ENCODE measurements around the gene SNX1. TPM values are rescaled to one million over a fixed set of nuclear protein-coding genes. Genes with fewer than 3 reads are reported as not detected.
A peak's percentile ranks its signal among the peaks of the same experiment; 100 is the strongest.

Gene SNX1
- total RNA-seq, 1 experiment from 2014 or later: 46.6 TPM

- Histone ChIP-seq H3K9me3 (replicated peaks) (no peaks in the 10 kb centered on the region), H3K4me1 (peaks cover 3% of the 10 kb centered on the region; the same call in 1 of the 2 replicates), H3K27ac (no peak overlapping the region), H3K27me3 (no peaks in the 10 kb centered on the region), H3K4me3 (no peak overlapping the region), H3K36me3 (peaks cover 53% of the 10 kb centered on the region)
- no peak for DNase-seq
Measured at GRCh38 chr15:64155802-64156651, 60.2 kb downstream of the SNX1 start.

DNA sequence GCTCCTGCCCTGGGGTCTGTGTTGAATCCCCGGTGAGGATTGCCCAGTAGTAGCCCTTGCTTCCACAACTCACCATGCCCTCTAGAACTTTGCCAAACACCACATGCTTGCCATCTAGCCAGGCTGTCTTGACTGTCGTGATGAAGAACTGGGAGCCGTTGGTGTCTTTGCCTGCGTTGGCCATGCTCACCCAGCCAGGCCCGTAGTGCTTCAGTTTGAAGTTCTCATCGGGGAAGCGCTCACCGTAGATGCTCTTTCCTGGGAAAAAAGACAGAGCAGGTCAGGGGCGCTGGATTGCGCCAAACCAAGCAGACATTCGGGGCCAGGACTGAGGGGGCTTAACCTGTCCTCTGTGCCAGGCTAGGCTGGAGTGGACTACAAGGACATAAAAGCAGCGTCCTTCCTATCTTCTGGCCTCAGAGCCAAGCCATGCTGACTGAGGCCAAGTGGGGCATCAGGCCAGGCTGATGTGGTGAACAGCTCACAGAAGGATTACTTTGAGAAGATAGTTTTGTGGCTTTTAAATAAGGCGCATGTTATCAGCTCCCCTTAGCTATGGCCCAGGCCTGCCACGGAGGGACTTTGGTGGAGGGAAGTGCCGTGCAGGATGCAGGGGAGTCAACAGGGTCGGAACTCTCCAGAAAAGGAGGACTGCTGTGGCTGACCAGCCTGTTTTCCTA is 61.0 kb downstream of the SNX1 start:
- no peak overlapping the region for H3K27ac ChIP-seq
- H3K4me1 ChIP-seq: peaks cover 3% of the 10 kb centered on the region; the same call in 1 of the 2 replicates
- H3K9me3 ChIP-seq (replicated peaks): no peaks in the 10 kb centered on the region
- no peaks in the 10 kb centered on the region for H3K27me3 ChIP-seq
- peaks cover 60% of the 10 kb centered on the region for H3K36me3 ChIP-seq
- DNase-seq: no peak
- H3K4me3 ChIP-seq: no peak overlapping the region

- DNase-seq: no peak
- Histone ChIP-seq H3K9me3 (replicated peaks) (no peaks in the 10 kb centered on the region), H3K27me3 (no peaks in the 10 kb centered on the region), H3K4me3 (no peak overlapping the region), H3K27ac (no peak overlapping the region), H3K36me3 (peaks cover 60% of the 10 kb centered on the region), H3K4me1 (peaks cover 3% of the 10 kb centered on the region; the same call in 1 of the 2 replicates)
Measured at GRCh38 chr15:64157599-64158125, 61.9 kb downstream of the SNX1 start.

DNA sequence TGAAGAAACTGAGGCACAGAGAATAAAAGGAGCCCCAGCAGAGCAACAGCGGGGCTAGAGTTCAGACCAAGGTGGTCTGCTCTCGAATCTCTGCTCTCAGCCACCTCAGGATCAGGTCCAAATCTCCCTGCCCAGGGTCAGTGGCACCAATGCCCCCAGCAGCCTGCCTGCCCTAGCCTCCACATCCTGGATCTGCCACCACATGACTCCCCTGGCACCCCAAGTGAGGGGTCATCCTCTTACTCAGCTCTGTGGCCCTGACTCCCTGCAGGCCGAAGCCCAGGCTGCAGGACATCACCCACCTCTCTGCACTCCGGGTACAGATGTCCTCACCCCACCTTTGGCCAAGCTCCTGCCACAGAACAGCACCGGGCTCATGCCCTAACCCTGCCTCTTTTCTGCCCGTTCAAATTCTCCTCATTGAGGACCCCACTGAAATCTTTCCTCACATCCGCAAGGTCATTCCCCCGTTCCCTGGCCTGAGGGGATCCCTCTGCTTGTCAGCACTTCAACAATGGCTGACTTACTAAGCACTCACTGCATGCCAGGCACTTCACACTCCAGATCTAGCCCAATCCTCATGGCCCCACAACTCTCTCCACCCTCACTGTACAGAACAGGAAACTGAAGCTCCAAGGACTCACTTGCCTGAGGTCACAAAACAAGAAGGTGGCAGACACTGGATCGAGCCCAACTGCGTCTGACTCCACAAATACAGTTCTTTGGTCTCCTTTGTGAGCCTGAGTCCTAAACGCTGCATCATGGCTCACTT is 62.8 kb downstream of the SNX1 start:
- no peaks in the 10 kb centered on the region for H3K27me3 ChIP-seq
- peaks cover 60% of the 10 kb centered on the region for H3K36me3 ChIP-seq
- peaks cover 3% of the 10 kb centered on the region; the same call in 1 of the 2 replicates for H3K4me1 ChIP-seq
- H3K27ac ChIP-seq: no peak overlapping the region
- H3K9me3 ChIP-seq (replicated peaks): no peaks in the 10 kb centered on the region
- no peak for DNase-seq
- H3K4me3 ChIP-seq: no peak overlapping the region

- peak overlapping the region; percentile 87 for H3K4me3 ChIP-seq
- peak overlapping the region; percentile 63 for H3K27ac ChIP-seq
- H3K27me3 ChIP-seq: no peaks in the 10 kb centered on the region
- peaks cover 49% of the 10 kb centered on the region for H3K36me3 ChIP-seq
- peaks cover 5% of the 10 kb centered on the region; the same call in 1 of the 2 replicates for H3K4me1 ChIP-seq
- H3K9me3 ChIP-seq (replicated peaks): no peaks in the 10 kb centered on the region
- DNase-seq: no peak
Measured at GRCh38 chr15:64161688-64162477, 66.1 kb downstream of the SNX1 start.

- peaks cover 5% of the 10 kb centered on the region; the same call in 1 of the 2 replicates for H3K4me1 ChIP-seq
- no peaks in the 10 kb centered on the region for H3K27me3 ChIP-seq
- H3K27ac ChIP-seq: peak overlapping the region; percentile 63
- H3K36me3 ChIP-seq: peaks cover 43% of the 10 kb centered on the region
- H3K4me3 ChIP-seq: peak overlapping the region; percentile 87
- no peak for DNase-seq
- H3K9me3 ChIP-seq (replicated peaks): no peaks in the 10 kb centered on the region
Measured at GRCh38 chr15:64162478-64162868, 66.7 kb downstream of the SNX1 start.

DNA sequence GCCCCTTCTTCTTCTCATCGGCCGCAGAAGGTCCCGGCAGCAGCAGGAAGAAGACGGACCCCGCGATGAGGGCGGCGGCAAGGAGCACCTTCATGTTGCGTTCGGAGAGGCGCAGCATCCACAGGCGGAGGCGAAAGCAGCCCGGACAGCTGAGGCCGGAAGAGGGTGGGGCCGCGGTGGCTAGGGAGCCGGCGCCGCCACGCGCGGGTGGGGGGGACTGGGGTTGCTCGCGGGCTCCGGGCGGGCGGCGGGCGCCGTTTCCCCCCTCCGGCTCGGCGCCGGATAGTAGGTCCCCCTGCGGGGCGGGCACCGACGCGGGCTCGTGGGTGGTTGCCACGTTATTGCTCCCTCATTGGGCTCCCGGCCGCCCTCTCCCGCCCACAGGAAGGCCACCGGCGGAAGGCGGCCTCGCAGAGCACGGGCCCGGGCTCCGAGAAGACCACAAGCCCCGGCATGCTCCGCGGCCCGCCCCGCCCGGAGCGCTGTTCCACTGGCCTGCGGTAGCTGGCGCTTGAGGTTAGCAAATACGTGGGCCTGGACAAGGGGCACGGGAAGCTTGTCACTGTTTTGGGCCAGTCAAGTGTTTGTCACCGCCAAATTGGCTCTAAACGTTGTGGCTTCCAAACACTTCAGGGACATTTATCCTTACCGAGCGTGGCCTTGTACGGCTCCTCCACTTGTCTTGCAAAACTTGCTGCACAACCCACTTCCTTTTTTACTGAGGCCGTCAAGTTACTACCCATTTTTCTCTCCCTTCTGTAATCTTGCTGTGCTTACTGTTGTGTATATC is 67.3 kb downstream of the SNX1 start, which contains the start of gene PPIB:
Gene PPIB (minus strand): TSS at position 154 of the 790 bp plus-strand sequence. CDS start 36 bp downstream, at position 118.
- peak; percentile 97 to 98 for DNase-seq

GRCh38 chr15:64163659-64164362 is 68.0 kb downstream of the SNX1 start:
- H3K4me1 ChIP-seq: peaks cover 5% of the 10 kb centered on the region; the same call in 1 of the 2 replicates
- H3K27me3 ChIP-seq: no peaks in the 10 kb centered on the region
- H3K9me3 ChIP-seq (replicated peaks): no peaks in the 10 kb centered on the region
- H3K27ac ChIP-seq: peak overlapping the region; percentile 21
- peak overlapping the region; percentile 87 for H3K4me3 ChIP-seq
- peaks cover 29% of the 10 kb centered on the region for H3K36me3 ChIP-seq
- DNase-seq: peak; percentile 42 to 63

More for the DNA sequence above, 67.3 kb downstream of the SNX1 start, which contains the start of gene PPIB:
- Histone ChIP-seq H3K36me3 (peaks cover 37% of the 10 kb centered on the region), H3K27ac (peak within 1 kb of the TSS; percentile 63), H3K9me3 (replicated peaks) (no peaks in the 10 kb centered on the region), H3K4me1 (peaks cover 5% of the 10 kb centered on the region; the same call in 1 of the 2 replicates), H3K4me3 (peak within 1 kb of the TSS; percentile 87), H3K27me3 (no peaks in the 10 kb centered on the region)

GRCh38 chr15:64164436-64164835 is 68.7 kb downstream of the SNX1 start:
- Histone ChIP-seq H3K4me3 (no peak overlapping the region), H3K27ac (no peak overlapping the region), H3K36me3 (peaks cover 23% of the 10 kb centered on the region), H3K9me3 (replicated peaks) (no peaks in the 10 kb centered on the region), H3K27me3 (no peaks in the 10 kb centered on the region), H3K4me1 (peaks cover 5% of the 10 kb centered on the region; the same call in 1 of the 2 replicates)
- no peak for DNase-seq

DNA sequence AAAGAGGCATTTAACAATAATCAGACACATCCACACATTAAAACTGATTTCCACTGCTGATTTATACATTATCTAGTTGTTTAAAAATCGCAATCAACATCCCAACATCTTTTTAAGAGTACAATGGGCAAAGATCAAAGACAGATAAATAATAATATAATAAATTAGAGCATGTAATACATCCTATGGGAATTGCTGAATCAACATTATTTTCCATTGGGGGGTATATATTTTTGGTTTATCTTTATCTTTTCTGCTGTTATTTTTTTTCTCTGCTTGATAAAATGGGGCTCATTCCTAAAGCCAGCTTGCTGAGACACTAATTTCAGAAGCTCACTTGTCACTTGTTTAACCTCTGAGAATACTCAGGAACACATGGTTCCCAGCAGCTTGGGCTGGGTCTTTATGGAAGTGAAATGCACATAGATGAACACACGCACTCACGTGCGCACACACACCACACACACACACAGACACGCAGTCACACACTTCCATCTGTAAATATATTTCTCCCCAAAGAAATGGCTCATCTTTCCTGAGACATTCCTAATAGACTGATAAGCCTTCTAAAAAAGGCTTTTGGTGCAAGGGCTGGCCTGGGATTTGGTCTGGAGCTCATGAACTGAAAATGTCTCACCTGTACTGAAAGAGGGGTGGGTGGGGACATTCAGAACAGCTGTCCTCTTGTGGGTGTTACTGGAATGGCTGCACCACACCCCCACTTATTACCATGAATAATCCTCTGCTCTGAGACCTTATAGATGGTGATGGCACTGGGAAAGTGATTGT is 70.5 kb downstream of the SNX1 start:
- no peaks in the 10 kb centered on the region for H3K9me3 ChIP-seq (replicated peaks)
- no peak for DNase-seq

GRCh38 chr15:64180235-64180824 is 84.5 kb downstream of the SNX1 start:
- Histone ChIP-seq H3K27me3 (no peaks in the 10 kb centered on the region), H3K4me1 (no peaks in the 10 kb centered on the region), H3K36me3 (no peaks in the 10 kb centered on the region; the same call in 1 of the 2 replicates), H3K27ac (no peak overlapping the region), H3K4me3 (no peak overlapping the region), H3K9me3 (replicated peaks) (no peaks in the 10 kb centered on the region)
- no peak for DNase-seq

More for the DNA sequence above, 70.5 kb downstream of the SNX1 start:
- H3K27me3 ChIP-seq: no peaks in the 10 kb centered on the region
- peaks cover 5% of the 10 kb centered on the region; the same call in 1 of the 2 replicates for H3K4me1 ChIP-seq
- no peak overlapping the region for H3K27ac ChIP-seq
- H3K4me3 ChIP-seq: no peak overlapping the region
- peaks cover 5% of the 10 kb centered on the region for H3K36me3 ChIP-seq
